Spleen (tissue), 11 donors: ENCODE results near the gene OR2T10. TPM values are rescaled to one million over a fixed set of nuclear protein-coding genes. Genes with fewer than 3 reads are reported as not detected.

Source experiments
- DNase-seq: peaks from one replicate; pipeline ENCODE4 v3.0.0-alpha.2; 2020
- H3K27ac ChIP-seq, 8 donors: fragments of 200-600 bp; sonication (generic) in 7 of 8; 1 replicate in 4 of 8; 2 replicates in 4 of 8; pipeline versions ENCODE4 v1.5.0 to v1.8.0; 2016 to 2021; ENCODE audit warnings: inconsistent platforms in 4 of 8, mild to moderate bottlenecking in 4 of 8, moderate library complexity in 1 of 8
- H3K27me3 ChIP-seq, 7 donors: fragments of 200-600 bp; sonication (generic) in 6 of 7; replicated peaks in 1 of 7; 1 replicate in 4 of 7; 2 replicates in 3 of 7; pipeline versions ENCODE4 v1.5.0 to v1.8.0; 2016 to 2021; ENCODE audit warnings: inconsistent platforms in 3 of 7, mild to moderate bottlenecking in 1 of 7
- H3K36me3 ChIP-seq, 6 donors: fragments of 200-600 bp; sonication (generic) in 5 of 6; 1 replicate in 4 of 6; 2 replicates in 2 of 6; pipeline versions ENCODE4 v1.5.0 to v1.8.0; 2016 to 2021; ENCODE audit warnings: inconsistent platforms in 2 of 6
- H3K4me1 ChIP-seq, 6 donors: fragments of 200-600 bp; sonication (generic) in 5 of 6; 1 replicate in 3 of 6; 2 replicates in 3 of 6; pipeline versions ENCODE4 v1.5.0 to v1.8.0; 2016 to 2021; ENCODE audit warnings: inconsistent platforms in 3 of 6
- H3K4me3 ChIP-seq, 8 donors: fragments of 200-600 bp; sonication (generic) in 7 of 8; 1 replicate in 4 of 8; 2 replicates in 4 of 8; pipeline versions ENCODE4 v1.5.0 to v1.8.0; 2016 to 2021; ENCODE audit warnings: inconsistent platforms in 4 of 8, mild to moderate bottlenecking in 4 of 8, moderate library complexity in 2 of 8
- H3K9me3 ChIP-seq, 8 donors: fragments of 200-600 bp; sonication (generic) in 7 of 8; 1 replicate in 4 of 8; 2 replicates in 4 of 8; pipeline versions ENCODE4 v1.5.0 to v1.8.0; 2016 to 2021; ENCODE audit warnings: inconsistent platforms in 4 of 8
- POLR2A ChIP-seq, 3 donors: fragments of 450-650 bp; IDR thresholded peaks; one replicate each; pipeline ENCODE4 v1.5.1; 2017; ENCODE audit warnings: antibody characterized with exemption in 3 of 3, mild to moderate bottlenecking in 1 of 3
- POLR2AphosphoS5 ChIP-seq, 3 donors: sonication (generic); formaldehyde crosslinking; IDR thresholded peaks; one replicate each; pipeline ENCODE4 v1.5.1; 2017; ENCODE audit warnings: antibody characterized with exemption in 3 of 3
- WGBS, 5 donors: extraction: QIAGEN DNeasy Blood & Tissue Kit in 3 of 5; methylation state at CpG; one replicate each; pipeline versions ENCODE4 v1.1.5 to v1.1.7; 2013 to 2018; 5-methylcytosine and 5-hydroxymethylcytosine counted together
- intact Hi-C: fragments of 100-400 bp; cut with DNase I; formaldehyde crosslinking; loops from one replicate; pipeline ENCODE4 v1.15.0; 2023; ENCODE audit warnings: low total_unique reads
- polyA plus RNA-seq, 3 donors: library from polyadenylated mRNA; stranded (reverse); fragments of 200-250 nt; gene quantifications; one replicate each; pipeline ENCODE4 v1.2.1, GENCODE V29; 2013
- total RNA-seq, 7 donors: library from RNA; depleted of rRNA in 3 of 7; stranded (reverse); fragments of >200 nt in 3 of 7; fragmentation: NEBNext Ultra II Directional in 4 of 7; extraction: Animal tissue kit (Norgen Biotek cat#: 25700) in 4 of 7; gene quantifications; one replicate each; pipeline versions ENCODE4 v1.1.0 to v1.2.1, GENCODE V29; 2016 to 2021
- TF ChIP-seq, protein P1 (sequence below), 11 experiments: fragments of 200-600 bp in 7 of 11; fragments of 450-650 bp in 4 of 11; sonication (generic) in 4 of 11; IDR thresholded peaks in 8 of 11; conservative IDR thresholded peaks in 3 of 11; 1 replicate in 7 of 11; 2 replicates in 4 of 11; pipeline versions ENCODE4 v1.4.0 to v1.8.0; 2016 to 2021; ENCODE audit warnings: antibody characterized with exemption in 11 of 11, inconsistent platforms in 4 of 11, mild to moderate bottlenecking in 1 of 11
- donor health status: healthy with polysubstance abuse.
- donor health status: DM: no; HTN: no; CAD: no; lungs with moderate emphysema.
- donor health status: DM: no; HTN: no; CAD: no.
- donor health status: Bipolar disorder and iron deficiency.
- donor health status: healthy.
- donor health status: DM: no; HTN: no; CAD: no.
- donor health status: DM: yes; HTN: yes; CAD: no.

The OR2T10 gene
- total and polyA plus RNA-seq, 10 donors = 0.03 to 2.8 (median 0.33) TPM; not detected in 2

DNA sequence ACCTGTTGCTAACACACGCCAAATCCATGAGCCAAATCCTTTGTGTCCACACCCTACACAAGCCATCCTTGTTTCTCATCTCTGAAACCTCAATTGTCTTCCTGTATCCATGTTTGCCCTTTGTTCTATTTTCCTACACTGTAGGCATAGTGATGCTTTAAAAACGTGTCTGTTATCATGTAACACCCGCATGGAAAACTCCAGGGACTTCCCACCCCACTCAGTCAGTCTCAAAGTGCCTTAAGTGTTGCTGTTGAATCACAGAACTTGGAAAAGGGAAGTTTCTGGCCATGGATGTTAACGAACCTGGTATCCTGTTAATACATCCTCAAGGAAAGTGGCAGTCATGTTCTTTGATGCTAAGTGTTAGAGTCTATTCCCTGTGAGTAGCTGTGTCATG, 27.7 kb upstream of the OR2T10 start:
- intact Hi-C loops = no loop called here
- no peak for DNase-seq
- Histone ChIP-seq H3K27ac (no peak overlapping the region), H3K27me3 (no peaks in the 10 kb centered on the region), H3K4me1 (peaks cover 0 to 7% (median 0%) of the 10 kb centered on the region in 6 donors), H3K9me3 (no peaks in the 10 kb centered on the region), H3K36me3 (no peaks in the 10 kb centered on the region), H3K4me3 (no peak overlapping the region)
- TF ChIP-seq POLR2AphosphoS5 (IDR thresholded peaks at IDR 0.05) (no peak), POLR2A (IDR thresholded peaks at IDR 0.05) (no peak)
- TF ChIP-seq, protein P1, sequence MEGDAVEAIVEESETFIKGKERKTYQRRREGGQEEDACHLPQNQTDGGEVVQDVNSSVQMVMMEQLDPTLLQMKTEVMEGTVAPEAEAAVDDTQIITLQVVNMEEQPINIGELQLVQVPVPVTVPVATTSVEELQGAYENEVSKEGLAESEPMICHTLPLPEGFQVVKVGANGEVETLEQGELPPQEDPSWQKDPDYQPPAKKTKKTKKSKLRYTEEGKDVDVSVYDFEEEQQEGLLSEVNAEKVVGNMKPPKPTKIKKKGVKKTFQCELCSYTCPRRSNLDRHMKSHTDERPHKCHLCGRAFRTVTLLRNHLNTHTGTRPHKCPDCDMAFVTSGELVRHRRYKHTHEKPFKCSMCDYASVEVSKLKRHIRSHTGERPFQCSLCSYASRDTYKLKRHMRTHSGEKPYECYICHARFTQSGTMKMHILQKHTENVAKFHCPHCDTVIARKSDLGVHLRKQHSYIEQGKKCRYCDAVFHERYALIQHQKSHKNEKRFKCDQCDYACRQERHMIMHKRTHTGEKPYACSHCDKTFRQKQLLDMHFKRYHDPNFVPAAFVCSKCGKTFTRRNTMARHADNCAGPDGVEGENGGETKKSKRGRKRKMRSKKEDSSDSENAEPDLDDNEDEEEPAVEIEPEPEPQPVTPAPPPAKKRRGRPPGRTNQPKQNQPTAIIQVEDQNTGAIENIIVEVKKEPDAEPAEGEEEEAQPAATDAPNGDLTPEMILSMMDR (IDR thresholded peaks at IDR 0.05 in 8 of 11, conservative IDR thresholded peaks at IDR 0.05 in 3 of 11) = no peak
- WGBS, 5 donors = 64 to 82% (median 77%) methylated on average over 3 to 4 of the region's 4 CpGs

DNA sequence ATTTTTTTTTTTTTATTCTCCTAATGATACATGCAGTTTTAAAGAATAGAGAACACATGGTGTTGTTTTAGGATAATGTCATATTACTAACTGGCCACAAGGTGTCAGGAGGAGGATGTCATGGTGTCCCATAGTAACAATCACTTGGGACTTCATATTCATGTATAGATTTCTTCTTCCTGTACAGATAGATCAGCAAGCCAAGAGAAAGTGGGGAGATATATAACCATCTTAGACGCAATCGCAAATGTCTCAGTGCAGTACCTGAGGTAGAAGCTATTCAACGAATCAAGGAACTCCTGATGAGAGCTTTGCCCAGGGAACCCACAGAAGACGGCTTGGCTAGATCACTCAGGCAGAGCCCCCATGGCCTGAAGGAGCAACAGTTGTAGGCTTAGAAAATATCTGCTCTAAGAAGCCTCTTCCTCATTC, 25.1 kb upstream of the OR2T10 start:
- no peak for DNase-seq
- Histone ChIP-seq H3K27ac (peak overlapping the region in 3 of 8 donors; percentile 3 to 49 (median 30)), H3K36me3 (no peaks in the 10 kb centered on the region), H3K4me3 (no peak overlapping the region), H3K9me3 (no peaks in the 10 kb centered on the region), H3K27me3 (no peaks in the 10 kb centered on the region), H3K4me1 (peaks cover 0 to 7% (median 0%) of the 10 kb centered on the region in 6 donors)
- TF ChIP-seq, protein P1 (IDR thresholded peaks at IDR 0.05 in 8 of 11, conservative IDR thresholded peaks at IDR 0.05 in 3 of 11) = peak; percentile 8 to 73 (median 58)
- no peak for TF ChIP-seq POLR2AphosphoS5 (IDR thresholded peaks at IDR 0.05)
- TF ChIP-seq POLR2A (IDR thresholded peaks at IDR 0.05) = no peak
- intact Hi-C loops = no loop called here
- 49 to 72% (median 57%) methylated on average over 4 of the region's 4 CpGs for WGBS, 5 donors

DNA sequence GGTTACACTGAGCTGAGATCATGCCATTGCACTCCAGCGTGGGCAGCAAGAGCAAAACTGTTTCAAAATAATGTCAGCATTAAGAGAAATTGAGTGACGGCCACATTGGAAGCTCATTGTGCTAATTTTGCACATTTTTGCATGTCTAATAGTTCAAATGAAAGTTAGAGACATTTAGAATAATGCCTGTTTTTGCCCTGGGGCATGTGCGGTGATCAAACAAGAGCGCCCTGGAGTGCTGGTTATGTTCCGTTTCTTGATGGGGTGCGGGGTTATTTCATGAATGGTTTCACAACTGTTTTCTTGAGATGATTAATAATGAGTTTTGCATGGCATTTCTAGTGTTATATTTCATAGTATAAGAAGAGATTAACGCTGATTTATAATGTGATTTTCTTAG, 24.3 kb upstream of the OR2T10 start:
- DNase-seq = no peak
- TF ChIP-seq, protein P1 (IDR thresholded peaks at IDR 0.05 in 8 of 11, conservative IDR thresholded peaks at IDR 0.05 in 3 of 11) = no peak
- TF ChIP-seq POLR2A (IDR thresholded peaks at IDR 0.05) = no peak
- TF ChIP-seq POLR2AphosphoS5 (IDR thresholded peaks at IDR 0.05) = no peak
- 66 to 75% (median 70%) methylated on average over 7 of the region's 7 CpGs for WGBS, 5 donors
- no peak overlapping the region for H3K27ac ChIP-seq
- H3K36me3 ChIP-seq = no peaks in the 10 kb centered on the region
- H3K27me3 ChIP-seq = no peaks in the 10 kb centered on the region
- no peaks in the 10 kb centered on the region for H3K9me3 ChIP-seq
- H3K4me1 ChIP-seq = peaks cover 0 to 7% (median 0%) of the 10 kb centered on the region in 6 donors
- no peak overlapping the region for H3K4me3 ChIP-seq
- intact Hi-C loops = no loop called here

DNA sequence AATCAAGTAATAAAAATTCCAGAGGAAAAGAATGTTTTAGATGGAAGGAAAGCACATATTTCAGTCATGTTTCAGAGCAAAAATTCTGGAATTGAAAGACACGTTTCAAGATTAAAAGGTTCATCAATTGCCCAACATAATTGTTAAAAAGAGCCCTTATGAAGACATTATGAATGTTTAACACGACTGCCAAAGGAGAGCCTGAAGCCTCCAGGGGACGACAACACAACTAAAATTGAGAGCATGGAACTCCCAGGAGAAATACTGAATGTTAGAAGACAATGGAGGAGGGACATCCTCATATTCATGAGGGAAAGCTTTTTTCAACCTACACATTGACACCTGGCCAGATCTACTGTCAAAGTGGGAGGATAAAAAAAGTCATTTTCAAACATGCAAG, 21.4 kb upstream of the OR2T10 start:
- Histone ChIP-seq H3K27ac (no peak overlapping the region), H3K4me3 (no peak overlapping the region), H3K36me3 (no peaks in the 10 kb centered on the region), H3K4me1 (peaks cover 0 to 7% (median 0%) of the 10 kb centered on the region in 6 donors), H3K27me3 (no peaks in the 10 kb centered on the region), H3K9me3 (no peaks in the 10 kb centered on the region)
- DNase-seq = no peak
- TF ChIP-seq POLR2AphosphoS5 (IDR thresholded peaks at IDR 0.05) = no peak
- TF ChIP-seq, protein P1 (IDR thresholded peaks at IDR 0.05 in 8 of 11, conservative IDR thresholded peaks at IDR 0.05 in 3 of 11) = peak in 9 of 11 experiments; percentile 17 to 78 (median 57)
- intact Hi-C loops = no loop called here
- 3 to 11% (median 7%) methylated on average over 3 of the region's 3 CpGs for WGBS, 5 donors
